Left kidney (tissue), 2 donors: ENCODE results near the gene RAB4A. TPM values are rescaled to one million over a fixed set of nuclear protein-coding genes. Genes with fewer than 3 reads are reported as not detected.
"Not testable (repeated sequence)": the region's sequence is repeated elsewhere in the genome, so short reads cannot be mapped to it uniquely, and the experiment has no call there.

Source experiments
- DNase-seq: peaks from one replicate; pipeline ENCODE4 v3.0.0-alpha.2; 2013
- polyA plus RNA-seq: library from polyadenylated mRNA; unstranded; fragments of 120-200 nt; gene quantifications from one replicate; pipeline ENCODE4 v1.2.1, GENCODE V29; 2013; ENCODE audit not compliant: insufficient read length

The RAB4A gene
- polyA plus RNA-seq, 1 donor: 49.4 TPM

DNA sequence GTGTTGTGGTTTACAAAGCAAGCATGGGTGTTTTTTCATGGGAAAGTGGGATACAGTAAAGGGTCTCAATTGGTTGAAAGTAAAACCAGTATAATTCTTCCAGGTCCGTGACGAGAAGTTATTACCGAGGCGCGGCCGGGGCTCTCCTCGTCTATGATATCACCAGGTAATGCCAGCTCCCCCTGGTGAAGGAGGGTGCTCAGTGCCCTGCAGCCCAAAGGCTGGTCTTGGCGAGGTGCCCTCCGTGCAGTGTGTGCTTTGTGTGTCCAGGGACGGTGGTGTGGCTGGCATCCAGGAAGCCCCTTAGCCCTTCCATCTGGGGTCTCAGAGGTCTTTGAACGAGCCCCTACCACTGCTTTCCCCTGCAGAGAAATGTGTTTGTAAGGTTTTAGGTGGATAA lies 24.8 kb downstream of the RAB4A start:
- no peak for DNase-seq

- no peak for DNase-seq
These were observed 25.6 kb downstream of the RAB4A start for GRCh38 chr1:229296541-229296941.

- no peak for DNase-seq
These were observed 26.8 kb downstream of the RAB4A start for GRCh38 chr1:229297746-229298145.

DNA sequence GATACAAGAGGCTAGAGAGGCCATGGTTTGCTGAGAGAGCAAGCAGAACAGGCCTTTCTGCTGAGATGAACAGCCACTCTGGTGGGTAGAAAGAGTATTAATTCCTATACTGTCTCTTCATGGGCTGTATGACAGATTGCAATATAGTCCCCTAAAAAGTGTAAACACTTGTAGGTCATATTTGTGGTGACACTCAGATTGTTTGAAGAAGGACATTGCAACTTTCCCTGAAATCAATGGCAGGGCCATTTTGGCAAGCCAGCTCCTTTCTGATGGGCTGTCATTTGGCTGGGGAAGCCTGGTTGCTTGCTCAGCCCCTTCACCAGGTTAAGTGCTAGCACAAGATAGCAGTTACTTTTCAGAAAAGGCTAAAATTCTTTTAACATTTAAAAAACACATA lies 27.5 kb downstream of the RAB4A start:
- DNase-seq: no peak

- no peak for DNase-seq
These were observed 28.1 kb downstream of the RAB4A start for GRCh38 chr1:229298887-229299503.

DNA sequence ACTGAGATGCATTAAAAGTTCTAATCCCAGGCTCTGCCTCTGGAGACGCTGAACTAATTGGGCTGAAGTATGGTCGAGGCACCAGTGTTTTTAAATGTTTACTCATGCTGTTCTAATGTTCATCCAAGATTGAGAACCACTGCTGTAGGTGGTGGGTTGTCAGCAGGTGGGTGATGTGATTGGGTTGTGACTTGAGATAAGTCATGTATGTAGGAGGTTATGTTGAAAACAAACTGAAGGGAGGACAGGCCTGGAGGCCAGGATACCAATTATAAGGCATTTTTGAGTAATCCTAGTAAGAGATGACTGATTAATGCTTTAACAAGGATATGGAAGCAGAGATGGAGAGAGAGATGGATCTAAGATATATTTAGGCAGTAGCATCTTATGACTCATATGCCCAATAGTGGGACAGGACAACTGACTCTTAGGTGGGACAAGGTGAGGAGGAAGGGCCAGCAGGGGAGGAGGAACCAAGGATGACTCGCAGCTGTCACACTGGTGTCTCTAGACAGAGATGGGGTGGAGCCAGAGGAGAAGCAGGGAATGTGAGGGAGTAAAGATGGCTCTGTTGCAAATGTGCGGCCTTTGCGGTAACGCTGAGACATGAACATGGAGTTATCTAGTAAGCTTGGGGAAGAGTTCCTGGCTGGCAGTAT lies 29.3 kb downstream of the RAB4A start:
- no peak for DNase-seq

DNA sequence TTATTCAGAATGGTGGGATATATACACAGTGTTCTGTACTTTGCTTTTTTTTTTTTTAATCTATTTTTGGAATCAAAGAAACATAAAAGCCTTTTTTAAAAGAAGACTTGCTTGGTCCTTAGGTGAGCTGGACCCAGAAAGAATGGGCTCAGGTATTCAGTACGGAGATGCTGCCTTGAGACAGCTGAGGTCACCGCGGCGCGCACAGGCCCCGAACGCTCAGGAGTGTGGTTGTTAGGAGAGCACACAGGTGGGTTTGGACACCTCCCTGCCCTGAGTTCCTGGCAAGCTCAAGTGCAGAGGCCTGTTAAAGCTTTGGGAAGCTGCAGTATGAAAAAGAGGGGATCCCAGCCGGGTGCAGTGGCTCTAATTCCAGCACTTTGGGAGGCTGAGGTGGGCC lies 31.8 kb downstream of the RAB4A start:
- no peak for DNase-seq

GRCh38 chr1:229303855-229304254 lies 32.9 kb downstream of the RAB4A start:
- no peak for DNase-seq

DNA sequence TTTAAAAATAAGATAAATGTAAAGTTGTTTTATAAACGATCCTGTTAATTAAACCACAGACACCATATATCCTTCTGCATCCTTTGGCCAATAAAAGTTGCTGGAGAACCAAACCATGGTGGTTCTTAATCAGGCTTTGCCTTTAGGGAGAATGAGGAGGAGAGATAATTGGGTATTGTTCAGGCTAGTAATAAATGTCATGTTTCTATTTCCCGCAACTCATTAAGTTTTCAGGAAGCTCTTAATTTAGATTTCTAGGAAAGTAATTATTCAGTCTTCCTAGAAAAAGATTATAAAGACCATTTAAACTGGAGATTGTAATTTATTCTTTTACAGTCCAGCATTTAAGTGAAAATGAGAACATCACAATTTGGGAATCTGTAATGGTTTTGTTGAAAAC lies 34.5 kb downstream of the RAB4A start:
- no peak for DNase-seq

DNA sequence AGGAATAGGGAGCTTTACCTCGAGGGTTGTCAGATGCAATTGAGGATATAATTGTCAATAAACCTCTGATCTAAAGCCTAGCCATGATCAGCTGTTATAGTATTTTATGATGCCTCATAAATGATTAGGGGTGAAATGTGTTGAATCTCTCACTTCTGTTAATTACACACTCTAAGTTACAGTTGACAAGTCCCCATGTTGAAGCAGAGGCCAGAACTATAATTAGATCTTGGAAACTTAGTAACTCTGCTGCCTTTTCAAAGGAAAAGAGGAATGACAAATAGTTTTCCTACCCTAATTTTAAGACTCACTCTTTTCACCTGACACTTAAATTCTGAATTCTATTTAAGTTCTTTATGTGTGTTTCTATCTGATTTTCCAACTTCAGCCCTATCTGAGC lies 38.2 kb downstream of the RAB4A start:
- DNase-seq: no peak

DNA sequence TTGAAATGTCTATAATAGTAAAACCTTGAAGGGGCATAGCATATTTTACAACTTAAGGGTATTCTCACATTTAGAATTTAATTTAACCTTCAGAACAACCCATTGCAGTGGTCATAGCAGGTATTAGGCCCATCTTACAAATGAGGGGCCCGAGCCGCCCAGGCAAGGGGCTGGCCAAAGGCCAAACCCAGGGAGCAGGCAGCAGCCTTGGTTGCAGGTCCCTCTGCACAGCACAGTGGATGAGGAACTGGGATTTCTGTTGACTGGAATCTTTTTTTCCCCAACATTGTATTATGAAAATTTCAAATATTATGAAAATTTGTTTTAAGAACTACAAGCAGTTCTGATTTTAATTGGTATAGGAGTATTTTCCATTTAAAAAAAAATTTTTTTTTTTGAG lies 38.8 kb downstream of the RAB4A start:
- no peak for DNase-seq

DNA sequence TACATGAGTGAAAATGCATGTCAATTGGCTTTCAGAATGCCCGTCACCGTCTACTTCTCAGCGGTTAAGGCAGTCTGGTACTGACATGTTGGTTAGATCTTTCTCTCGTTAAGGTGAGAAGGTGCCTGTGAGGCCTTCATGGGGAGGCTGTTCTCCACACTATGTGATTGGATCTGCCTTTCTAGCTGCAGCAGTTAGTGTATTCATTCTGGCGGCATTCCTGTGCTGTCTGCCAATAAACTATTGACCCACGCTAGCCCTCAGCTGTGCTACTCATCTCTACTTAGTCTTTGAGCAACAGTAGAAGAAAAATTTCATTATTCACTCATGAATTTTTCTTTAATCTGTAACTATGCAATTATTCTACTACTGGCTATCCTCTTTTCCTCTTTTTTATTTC lies 39.9 kb downstream of the RAB4A start:
- no peak for DNase-seq

DNA sequence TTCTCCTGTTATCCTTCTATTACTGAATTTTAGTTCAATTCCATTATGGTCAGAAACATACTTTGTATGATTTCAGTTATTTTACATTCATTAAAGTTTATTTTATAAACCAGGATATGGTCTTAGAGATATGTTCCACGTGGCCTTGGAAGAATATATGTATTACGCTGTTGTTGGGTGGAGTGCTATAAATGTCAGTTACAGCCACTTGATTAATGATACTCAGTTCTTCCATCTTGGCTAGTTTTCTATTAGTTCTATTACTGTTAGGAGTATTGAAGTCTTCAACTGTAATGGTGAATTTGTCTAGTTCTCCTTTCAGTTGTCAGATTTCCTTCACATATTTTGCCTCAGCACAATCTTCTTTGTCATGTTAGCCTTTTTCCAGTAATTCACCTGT lies 45.3 kb downstream of the RAB4A start:
- no peak for DNase-seq

DNA sequence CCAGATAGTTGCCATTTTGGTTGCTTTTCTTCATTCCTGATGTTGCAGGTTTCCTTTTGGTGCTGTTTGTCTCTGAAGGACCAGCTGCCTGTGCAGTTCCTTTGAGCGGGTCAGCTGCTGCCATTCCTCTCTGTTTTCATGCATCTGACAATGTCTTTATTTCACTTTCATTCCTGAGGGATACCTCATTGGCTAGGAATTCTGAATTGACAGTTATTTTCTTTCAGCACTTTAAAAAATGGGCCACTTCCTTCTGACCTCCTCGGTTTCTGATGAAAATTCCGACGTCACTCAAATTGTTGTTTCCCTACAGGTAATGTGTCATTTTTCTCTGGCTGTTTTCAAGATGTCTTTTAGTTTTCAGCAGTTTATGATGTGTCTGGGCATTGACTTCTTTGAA lies 47.1 kb downstream of the RAB4A start:
- DNase-seq: no peak

DNA sequence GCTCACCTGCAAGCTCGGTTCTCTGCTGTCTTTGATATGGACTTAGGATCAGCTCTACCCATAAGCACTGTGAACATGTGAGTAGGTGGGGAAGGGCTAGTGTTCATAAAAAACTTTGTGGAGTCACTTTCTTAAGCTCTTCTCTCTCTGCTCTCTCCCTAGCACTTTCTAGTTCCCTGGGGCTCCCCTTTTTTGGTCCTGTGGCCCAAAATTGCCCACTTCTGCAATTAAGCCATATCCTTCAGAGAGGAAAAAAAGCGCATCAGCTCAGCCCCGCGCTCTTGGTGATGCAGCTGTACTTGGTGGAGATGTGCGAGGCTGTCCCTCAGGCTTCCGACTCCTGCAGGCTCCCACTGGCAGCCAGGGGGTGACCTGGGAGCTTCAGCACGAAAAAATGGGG lies 48.6 kb downstream of the RAB4A start:
- no peak for DNase-seq

GRCh38 chr1:229323201-229323600 lies 52.3 kb downstream of the RAB4A start:
- DNase-seq: no peak

- no peak for DNase-seq
These were observed 53.1 kb downstream of the RAB4A start for GRCh38 chr1:229323885-229324553.

DNA sequence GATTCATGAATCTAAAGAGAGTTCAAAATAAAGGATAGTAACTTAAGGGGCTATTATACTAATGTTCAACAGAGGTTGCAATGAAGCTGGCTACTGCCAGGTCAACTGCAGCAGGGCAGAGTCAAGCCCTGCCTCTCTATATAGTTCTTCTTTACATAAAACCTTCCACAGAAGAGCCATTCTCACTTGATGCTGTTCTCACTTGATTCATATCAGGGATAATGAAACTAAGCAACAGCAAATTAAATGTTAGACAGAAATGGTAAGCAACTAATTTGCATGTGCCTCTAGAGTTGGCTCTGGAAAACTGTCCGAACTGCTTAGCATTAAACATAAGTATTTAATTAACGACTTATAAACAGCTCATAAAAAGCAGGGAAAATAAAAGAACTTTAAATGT lies 54.5 kb downstream of the RAB4A start:
- DNase-seq: no peak

DNA sequence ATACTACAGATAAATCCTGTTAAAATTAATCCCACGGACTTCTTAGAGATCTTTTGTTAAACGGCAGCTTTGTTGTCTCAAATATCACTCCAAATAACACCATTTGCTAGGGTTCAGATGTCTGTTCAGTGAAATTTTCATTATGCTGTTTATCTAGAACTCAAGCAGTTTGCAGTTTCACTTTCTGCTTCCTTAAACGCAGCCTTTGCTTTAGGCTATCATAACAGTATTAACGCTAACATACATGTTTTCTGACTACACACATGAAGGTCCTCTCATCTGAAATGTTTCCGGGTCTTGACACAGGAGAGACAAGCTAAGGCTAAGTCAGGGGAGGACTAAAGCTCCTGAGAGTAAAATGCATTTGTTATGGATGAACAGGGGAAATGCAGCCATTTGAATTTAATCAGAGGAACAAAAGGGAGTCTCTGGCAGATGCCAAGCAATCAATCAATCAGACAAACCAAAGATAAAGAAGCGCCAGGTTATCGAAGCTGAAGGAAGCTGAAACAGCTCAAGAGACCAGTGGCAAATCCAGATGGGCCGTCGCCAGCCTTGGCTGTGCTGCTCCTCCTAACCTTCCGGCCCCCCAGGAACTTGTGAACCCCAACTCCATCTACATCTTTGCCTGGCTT lies 55.1 kb downstream of the RAB4A start:
- peak; percentile 17 for DNase-seq

- DNase-seq: no peak
These were observed 55.7 kb downstream of the RAB4A start for GRCh38 chr1:229326601-229327000.

DNA sequence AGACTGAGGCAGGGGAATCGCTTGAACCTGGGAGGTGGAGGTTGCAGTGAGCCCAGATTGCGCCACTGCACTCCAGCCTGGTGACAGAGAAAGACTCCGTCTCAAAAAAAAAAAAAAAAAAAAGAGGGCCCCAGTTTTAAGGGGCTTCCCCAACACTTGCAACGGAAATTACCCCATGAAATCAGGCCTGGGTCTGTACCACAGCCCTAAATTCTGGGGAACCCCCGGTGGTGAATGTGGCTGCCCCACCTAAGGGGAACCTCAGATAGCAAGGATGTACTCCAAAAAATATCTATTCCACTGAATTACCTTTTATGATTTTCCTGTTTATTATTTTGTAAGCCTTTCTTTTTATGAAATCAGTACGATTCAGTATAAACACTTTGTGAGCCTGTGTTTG lies 56.9 kb downstream of the RAB4A start:
- DNase-seq: not testable (repeated sequence)

- no peak for DNase-seq
These were observed 57.9 kb downstream of the RAB4A start for GRCh38 chr1:229328598-229329362.

GRCh38 chr1:229334269-229334668 lies 63.4 kb downstream of the RAB4A start:
- DNase-seq: no peak
